LoVo (cell line): Measurements from ENCODE around the gene SFRP5.

Experiments
- DNase-seq: peaks from one replicate; pipeline ENCODE4 v3.0.0-alpha.2; 2016; ENCODE audit warnings: low spot score

The SFRP5 gene

DNA sequence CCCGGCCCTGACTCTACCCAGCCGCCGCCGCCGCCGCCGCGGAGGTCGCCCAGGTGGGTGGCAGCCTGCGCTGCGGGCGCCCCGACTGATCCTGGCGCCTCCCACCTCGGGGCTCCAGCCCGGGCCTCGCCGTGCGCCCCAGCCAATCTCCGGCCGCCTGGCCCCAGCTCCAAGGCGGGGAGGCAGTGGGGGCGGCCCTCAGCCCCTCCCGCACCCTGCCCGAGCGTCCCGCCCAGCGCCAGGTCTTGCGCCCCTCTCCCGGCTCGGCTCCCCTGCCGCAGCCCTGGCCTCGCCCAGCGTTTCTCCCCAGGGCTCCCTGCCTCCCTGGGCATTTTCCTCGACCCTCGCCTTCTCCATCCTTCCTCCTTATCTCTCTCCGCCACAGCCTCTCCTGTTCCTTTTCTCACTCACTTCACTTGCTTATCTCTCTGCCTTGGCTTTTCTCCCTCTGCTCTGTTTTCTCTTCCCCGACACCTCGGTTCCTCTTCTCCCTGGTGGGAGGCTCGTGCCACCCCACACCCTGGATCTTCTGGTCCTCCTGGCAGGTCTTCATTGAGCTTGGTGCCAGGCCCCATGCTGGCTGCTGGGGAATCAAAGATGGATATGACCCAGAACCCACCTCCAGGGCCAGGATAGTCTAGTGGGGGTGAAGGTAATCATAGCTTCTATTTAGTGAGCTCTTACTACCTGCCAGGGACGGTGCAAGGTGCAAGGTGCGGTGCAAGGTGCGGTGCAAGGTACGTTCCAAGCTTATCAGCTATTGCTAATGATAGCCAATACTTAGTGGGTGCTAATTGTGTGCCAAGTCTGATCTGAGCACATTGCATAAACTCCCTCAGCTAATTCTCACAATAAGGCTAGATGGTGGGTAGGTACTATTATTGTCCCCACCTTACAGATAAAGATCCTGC, at the start of gene SFRP5:
SFRP5 (minus strand) TSS at position 87 of the 911 bp plus-strand sequence. CDS start 166 bp downstream, outside the sequence.
- no peak for DNase-seq

DNA sequence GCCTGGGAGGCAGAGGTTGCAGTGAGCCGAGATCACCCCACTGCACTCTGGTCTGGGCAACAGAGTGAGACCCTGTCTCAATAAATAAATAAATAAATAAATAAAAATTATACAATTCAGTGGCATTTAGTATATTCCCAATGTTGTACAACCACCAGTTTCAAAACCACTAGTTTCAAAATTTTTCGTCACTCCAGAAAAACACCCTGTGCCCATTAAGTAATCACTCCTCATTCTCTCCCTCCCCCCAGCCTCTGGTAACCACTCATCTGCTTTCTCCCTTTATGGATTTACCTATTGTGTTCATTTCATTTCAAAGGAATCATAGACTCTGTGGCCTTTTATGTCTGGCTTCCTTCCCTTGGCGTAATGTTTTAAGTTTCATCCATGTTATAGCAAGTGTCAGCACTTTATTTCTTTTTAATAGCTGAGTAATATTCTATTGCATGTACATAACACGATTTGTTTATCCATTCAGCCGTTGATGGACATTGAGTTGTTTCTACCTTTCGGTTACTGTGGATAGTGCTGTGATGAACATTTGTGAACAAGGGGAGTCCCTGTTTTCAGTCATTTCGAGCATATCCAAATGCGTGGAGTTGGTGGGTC, 48.4 kb upstream of the SFRP5 start:
- DNase-seq: no peak

- no peak for DNase-seq
These were observed 46.8 kb upstream of the SFRP5 start for GRCh38 chr10:97818572-97818971.

- DNase-seq: no peak
These were observed 44.8 kb upstream of the SFRP5 start for GRCh38 chr10:97816609-97817008.

GRCh38 chr10:97814996-97815395, 43.2 kb upstream of the SFRP5 start:
- no peak for DNase-seq

GRCh38 chr10:97813311-97813710, 41.5 kb upstream of the SFRP5 start:
- DNase-seq: no peak

DNA sequence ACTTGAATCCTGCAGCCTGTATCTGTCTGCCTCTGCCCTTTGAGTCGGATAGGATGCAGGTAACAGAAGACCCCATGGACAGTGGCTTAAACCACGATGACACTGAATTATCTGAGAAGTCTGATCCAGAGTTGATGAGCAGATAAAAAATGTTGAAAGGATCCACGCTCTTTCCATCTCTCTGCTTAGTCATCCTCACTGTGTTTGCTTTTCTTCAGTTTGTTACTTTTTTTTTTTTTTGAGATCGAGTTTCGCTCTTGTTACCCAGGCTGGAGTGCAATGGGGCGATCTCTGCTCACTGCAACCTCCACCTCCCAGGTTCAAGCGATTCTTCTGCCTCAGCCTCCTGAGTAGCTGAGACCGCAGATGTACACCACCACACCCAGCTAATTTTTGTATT, 40.9 kb upstream of the SFRP5 start:
- no peak for DNase-seq

GRCh38 chr10:97811958-97812357, 40.2 kb upstream of the SFRP5 start:
- DNase-seq: no peak

DNA sequence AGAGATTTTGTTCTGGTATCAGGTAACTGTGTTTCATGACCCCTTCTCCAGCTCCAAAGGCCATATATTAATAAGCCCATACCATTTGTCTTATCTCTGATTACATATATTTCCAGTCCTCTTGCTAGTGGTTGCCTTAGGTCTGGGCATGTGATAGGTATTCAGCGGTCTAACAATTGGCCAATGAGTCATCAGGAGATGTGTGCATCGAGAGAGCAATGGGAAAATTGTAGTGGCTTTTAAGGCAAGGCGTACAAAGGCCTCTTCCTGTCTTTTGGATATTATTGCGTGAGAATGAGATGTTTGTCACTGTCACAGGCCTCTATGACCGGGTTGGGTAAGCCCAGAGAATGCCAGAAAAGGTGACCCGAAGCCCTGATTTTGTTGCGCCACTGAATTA, 38.6 kb upstream of the SFRP5 start:
- DNase-seq: no peak

DNA sequence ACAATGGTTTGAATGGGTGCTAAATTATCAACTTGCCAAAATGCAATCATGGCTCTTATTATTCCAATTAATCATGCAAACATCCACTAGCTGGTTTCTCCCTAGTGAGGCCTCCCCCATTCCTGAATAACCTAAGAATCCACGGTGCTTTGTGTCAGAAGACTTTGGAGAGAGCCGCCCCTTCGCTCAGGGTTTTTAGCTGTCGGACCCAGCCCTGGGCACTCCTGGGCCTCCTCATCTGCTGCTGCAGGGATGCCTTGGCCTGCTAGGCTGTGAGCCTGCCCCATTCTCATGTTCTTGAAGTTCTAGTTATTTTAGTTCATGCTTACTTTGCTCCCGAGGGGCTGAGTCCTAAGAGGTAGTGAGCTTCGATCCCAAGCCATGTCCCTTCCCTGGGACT, 34.1 kb upstream of the SFRP5 start:
- DNase-seq: no peak

DNA sequence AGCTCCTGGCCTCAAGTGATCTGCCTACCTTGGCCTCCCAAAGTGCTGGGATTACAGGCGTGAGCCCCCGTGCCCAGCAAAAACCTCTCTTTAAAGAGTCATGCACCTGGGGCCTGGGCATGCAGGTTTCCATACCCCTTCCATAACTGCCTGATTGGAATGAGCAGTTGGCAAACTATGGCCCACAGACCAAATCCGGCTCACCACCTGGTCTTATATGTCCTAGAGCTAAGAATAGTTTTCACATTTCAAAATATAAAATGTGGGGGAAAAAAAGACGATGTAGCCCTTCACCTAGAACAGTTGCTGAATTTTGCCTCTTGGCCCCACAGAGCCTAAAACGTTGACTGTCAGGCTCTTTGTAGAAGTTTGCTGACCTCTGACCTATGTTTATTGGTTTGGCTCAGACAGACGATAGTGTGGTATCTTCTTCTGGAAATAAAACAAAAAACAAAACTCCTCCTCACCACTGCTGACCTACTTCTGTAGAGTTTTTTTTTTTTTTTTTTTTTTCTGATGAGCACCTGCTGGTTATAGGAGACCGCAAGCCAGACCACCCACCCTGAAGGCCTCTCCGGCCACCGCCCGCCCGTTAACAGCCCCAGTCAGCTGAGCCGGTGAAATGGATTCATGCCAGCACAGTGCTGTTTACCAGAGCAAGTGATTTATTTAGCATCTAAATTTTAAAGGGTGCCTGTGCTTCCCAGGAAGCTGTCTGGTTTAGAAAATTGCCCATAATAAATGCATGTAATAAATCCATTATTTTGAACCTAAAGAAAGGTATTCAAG, 33.5 kb upstream of the SFRP5 start:
- no peak for DNase-seq

DNA sequence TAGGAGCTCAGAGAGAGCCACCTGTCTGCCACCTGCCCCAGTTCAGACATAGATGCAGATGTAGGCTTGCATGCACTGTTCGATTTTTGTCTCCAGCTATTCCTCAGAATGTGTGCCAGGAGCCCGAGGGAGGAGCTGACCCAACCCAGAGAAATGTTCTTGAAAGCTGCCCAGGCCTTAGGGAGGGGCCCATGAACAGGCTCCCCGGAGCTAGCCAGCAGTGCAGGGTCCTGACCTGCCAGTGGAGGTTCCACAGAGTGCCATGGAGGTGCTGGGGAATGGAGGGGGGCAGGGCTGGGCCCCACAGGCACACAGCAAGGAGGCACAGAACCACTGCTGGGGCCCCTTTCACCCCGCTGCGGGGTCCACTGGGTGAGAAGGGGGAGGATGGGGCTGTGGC, 29.6 kb upstream of the SFRP5 start:
- DNase-seq: no peak

DNA sequence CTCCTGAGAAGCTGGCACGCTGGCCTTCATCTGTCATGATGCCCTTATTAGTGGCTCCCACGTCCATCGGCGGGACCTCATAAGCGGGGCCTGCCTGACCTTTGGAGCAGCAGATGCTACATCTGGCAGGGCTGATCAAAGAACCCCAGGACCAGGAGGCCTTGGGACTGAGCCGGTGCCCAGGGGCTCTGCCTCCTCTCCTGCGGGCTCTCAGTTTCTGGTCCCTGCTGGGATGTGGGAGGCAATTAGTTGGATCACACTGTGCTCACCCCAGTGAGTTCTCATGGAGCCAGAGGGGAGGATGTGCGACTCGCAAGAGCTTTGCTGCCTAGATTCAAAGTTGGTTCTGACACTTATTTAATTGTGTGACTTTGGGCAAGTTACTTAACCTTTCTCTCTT, 28.7 kb upstream of the SFRP5 start:
- DNase-seq: no peak

DNA sequence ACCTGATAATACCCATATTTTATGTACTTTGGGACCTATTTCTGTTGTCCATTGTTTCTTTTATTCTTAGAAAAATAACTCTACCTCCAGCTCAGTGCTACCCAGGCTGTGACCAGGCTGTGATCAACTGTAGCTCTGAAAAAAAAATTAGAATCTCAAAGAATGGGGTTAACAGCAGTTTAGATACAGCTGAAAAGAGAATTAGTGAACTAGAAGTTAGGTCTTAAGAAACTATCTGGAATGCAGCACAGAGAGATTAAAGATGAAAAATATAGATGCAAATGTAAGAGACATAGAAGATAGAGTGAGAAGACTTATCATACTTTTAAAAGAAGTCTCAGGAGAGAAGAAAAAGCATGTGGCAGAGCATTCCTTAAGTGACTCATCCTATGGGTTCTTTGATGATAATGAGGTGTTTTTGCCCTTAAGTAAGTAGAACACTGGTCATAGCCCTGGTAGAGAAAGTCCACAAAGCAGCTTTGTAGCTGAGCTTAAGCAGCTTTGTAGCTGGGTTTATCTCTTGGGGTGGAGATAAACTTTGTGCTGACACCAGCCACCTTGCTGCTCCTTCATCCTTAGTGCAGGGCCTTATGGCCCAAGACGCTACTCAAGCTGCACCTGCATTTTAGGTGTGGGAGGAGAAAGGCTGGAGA, 27.3 kb upstream of the SFRP5 start:
- peak; percentile 15 for DNase-seq

DNA sequence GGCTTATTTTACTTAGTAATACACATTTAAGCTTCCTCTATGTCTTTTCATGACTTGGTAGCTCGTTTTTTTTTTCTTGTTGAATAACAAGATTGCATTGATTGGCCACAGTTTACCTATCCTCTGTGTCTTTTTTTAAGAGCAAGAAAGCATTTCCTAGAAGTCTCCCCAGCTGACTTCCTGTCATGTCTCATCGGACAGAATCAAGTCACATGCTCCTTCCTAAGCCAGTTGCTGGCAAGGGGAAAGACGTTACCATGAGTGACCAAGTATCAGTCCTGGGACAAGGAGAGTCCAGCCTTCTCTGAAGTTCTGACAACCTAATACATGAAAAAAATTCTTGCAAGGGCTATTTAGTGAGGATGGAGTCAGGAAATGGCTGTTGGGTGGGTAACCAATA, 24.9 kb upstream of the SFRP5 start:
- no peak for DNase-seq

- DNase-seq: no peak
These were observed 24.1 kb upstream of the SFRP5 start for GRCh38 chr10:97795886-97796285.

DNA sequence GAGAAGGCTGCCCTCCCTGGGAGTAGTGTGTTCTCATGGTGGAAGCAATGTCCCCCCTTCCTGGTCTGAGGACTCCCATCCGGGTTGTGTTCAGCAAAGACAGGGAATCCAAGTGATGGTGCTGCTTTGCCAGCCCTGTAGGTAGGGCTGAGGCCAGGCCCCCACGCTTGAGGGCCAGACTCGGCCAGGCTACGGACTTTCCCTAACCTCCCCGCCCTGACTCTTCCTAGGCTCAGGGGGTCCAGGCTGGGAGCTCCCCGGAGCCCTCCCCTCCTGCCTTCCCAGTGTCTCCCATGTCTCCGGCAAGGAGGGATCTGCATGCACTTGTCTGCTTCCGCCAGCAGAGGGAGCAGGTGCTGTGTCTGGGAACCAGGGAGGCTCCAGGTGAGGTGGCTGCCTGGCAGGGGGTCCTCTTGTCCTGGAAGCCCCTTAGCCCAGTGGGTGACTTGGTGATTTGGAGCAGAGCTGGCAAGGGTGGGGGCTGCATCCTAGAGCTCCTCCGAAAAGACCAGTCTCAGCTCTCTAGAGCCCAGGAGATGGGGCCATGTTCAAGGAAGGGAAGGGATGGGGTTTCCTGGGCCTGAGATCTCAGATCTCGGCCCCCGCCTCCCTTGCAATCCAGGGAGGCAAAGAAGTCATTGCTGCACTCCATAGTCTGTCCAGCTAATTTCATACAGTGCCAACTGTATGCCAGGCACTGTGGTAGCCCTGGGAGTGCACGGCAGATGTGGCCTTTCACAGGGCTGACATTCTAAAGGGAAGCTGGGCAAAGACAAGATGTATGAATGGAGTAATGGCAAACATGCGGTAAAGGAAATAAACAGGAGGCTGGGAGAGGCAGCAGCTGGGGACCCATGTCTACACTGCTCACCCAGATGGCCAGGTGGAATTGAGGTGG, 20.3 kb upstream of the SFRP5 start:
- peak; percentile 74 for DNase-seq

- DNase-seq: no peak
These were observed 18.1 kb upstream of the SFRP5 start for GRCh38 chr10:97789770-97790397.

- DNase-seq: no peak
These were observed 17.0 kb upstream of the SFRP5 start for GRCh38 chr10:97788552-97789442.

DNA sequence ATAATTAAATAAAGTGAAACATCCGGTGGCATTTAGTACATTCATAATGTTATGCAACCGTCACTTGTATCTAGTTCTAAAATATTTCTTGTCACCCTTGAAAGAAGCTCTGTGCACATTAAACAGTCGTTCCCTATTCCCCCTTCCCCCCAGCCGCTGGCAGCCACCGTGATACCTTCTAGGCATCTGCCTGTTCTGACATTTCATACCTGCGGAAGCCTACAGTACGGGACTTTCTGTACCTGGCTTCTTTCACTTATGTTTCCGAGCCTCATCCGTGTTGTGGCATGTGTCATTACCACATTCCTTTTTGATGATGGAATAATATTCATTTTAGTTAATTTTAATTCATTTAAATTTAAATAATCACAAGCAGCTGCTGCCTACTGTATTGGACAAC, 13.9 kb upstream of the SFRP5 start:
- no peak for DNase-seq
